Stimulated activated CD4-positive, alpha-beta T cell treated with anti-CD3 and anti-CD28 coated beads, Interleukin-1b, Interleukin-23, amount 100 ng/mL, for 1 hour (primary cell): Measurements from ENCODE around the gene ZNF175.

Experiments
- DNase-seq, 2 donors: peaks; one replicate each; pipeline ENCODE4 v3.0.0-alpha.2; 2020; ENCODE audit warnings: low read depth in 2 of 2

ZNF175 gene

DNA sequence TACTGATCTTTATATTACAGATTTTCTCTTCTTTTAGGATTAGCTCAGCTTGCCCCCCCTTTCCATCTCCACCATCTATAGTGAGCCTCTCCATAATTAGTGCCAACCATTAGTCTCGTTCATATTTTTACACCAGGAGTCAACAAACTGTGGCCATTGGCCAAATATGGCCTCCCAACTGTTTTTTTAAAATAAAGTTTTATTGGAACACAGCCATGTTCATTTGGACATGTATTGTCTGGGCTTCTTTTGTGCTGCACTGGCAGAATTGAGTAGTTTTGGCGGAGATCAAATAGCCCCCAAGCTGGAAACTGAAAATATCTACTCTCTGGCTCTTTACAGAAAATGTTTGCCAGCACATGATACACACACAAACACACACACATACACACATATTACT, 18.4 kb downstream of the ZNF175 start:
- DNase-seq = no peak

GRCh38 chr19:51590441-51590840, 19.4 kb downstream of the ZNF175 start:
- no peak for DNase-seq

DNA sequence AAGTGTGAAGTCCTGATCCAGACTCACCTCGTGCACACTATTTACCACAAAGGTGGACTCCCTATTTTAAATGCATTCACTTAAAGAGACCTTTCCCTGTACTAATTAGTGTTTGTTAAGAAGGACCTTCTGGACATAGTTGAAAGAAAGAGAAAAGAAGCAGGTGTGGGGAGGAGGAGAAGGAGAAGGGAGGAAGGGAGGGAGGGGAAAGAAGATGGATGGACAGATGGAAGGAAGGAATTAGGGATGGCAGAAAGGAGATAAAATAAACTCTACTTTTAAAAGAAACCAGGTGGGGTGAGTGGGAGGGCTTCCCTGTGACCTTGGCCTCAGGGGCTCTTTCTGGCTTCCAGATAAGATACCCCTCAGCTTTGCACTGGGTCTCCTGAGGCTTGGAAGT, 21.4 kb downstream of the ZNF175 start:
- DNase-seq = no peak

DNA sequence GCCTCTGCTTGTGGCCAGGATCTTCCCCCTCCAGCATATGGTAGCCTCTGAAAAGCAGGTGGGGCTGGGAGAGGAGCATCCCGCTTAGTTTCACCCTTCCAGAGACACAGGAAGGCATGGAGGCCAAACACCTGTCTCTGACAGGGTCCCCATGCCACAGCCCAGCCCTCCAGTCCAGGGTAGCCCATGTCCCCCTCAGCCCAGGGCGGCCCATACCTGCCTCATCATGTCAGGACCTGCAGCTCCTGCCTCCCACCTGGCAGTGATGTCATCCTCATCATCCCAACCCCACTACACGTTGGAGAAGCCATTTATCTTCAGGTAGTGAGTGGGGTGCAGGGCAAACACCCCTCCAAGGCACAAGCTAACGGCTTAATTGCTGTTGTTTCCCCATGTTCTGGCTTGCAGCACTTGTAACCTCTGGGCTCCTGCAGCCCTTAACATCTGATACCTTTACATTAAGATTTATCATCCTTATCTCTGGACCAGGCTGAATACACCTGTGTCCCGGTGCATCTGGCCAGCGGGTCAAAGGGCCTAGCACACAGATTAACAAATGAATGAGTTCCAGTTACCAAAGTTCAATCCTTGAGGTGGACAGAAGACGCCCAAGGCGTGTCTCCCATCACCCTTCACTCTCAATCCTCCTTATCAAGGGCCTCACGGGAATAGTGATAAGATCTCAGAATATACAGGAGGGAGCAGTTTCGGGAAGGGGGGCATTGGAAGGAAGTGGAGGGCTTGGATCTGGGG, 22.2 kb downstream of the ZNF175 start:
- DNase-seq = no peak

DNA sequence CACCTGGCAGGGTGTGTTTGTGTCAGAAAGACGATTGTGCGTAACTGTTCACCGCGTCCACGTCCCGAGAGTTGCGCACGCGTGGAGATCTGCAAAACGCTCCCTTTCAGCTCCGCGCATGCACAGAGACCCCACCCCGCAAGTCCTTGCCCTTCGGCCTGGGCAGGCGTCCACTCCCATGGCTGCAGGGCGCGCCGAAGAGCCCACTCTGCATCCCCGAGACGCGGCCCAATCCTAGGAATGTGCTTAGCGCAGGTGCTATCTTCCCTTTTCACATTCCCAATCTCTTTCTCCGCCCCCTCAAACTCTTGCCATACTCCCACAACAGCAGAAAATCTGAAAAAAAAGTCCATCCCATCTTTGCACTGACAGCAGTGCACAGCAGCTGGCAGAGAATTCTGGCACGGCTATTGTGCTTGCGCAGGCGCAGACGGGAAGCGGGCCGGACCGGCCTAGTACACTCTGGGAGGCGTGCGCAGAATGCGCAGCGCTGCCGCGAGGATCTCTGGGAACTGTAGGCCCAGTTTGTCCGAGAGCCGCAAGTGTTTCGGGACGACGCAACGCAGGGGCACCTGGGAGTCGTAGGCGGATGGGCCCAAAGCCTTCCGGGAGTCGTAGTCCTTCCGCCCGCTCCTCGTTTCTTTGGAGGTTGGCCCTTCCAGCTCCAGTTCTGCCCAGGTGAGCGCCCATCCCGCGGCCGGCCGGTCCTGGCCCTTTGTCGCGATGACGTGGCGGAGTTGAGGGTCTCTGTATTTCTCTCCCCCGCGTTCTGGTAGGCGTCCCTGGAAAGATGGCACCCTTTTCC, 23.1 kb downstream of the ZNF175 start:
- peak; percentile 84 to 90 for DNase-seq

DNA sequence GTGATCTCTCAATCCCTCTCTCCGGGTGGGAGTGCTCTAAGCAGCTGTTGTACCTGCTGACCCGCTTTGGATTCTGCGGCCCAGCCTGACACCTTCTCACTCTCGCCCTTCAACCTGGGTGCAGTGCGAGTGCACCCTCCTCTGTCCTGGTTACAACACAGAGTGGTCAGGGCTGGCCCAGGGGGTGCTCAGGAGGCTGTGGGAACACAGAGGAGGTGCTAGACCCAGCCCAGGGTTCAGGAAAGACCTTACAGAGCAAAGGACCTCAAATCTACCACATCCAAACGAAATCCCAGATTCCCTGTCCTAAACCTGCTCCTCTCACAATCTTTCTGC, 23.7 kb downstream of the ZNF175 start:
- DNase-seq = no peak

GRCh38 chr19:51595190-51596175, 24.4 kb downstream of the ZNF175 start:
- DNase-seq = no peak

DNA sequence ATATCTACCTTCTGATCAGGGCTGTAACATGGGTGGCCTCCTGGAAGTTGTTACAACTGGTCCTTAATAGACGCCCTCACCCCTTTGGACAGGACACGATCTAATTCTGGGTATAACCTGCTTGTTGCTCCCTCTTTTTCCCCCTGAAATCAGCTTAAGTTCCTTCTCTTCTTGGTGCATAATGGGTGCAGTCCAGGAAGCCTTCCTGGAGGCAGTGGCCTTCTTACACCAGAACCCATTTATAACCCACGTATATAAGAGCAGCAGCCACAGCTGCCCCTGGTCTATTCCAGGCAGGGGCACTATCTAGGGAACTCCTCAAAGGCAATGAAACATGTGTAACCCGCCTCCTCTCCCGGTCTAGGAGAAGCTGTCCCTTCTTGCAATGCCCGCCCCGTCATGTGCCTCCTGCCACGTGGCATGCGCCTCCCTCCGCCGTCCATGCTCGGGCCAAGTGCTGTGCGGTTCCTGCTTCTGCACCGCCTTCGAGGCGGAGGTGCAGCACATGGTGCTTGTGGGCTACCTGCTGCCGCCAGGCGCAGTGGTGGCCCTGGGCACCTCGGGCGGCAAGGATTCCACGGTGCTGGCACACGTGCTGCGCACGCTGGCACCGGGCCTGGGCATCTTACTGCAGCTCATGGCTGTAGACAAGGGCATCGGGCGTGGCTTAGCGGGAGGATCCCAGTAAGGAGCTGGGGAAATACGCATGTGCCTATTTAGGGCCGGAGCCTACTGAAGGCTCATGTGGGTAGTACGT, 27.3 kb downstream of the ZNF175 start:
- DNase-seq = no peak

GRCh38 chr19:51599084-51599483, 28.0 kb downstream of the ZNF175 start:
- DNase-seq = no peak

GRCh38 chr19:51600940-51601580, 30.0 kb downstream of the ZNF175 start:
- no peak for DNase-seq

- no peak for DNase-seq
Measured at GRCh38 chr19:51602189-51602854, 31.2 kb downstream of the ZNF175 start.

DNA sequence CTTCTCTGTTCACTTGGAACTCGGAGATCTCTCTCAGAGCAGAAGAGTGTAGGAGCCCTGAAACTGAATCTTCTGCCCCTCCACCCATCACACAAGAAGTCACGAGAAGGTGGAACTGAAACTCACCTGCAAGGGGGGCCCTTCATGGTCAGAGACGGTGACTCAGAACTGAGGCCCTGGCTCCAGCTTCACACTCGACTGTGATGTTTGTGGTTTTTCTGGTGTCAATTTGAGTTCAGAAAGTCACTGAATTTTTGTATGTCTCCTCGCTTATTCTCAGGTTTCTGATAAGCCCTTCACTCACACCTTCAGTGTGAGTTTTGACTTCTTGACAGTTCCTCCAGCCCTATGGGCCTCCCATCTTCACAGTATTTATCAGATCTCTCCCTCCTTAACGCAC, 36.0 kb downstream of the ZNF175 start:
- no peak for DNase-seq

GRCh38 chr19:51607920-51608562, 37.0 kb downstream of the ZNF175 start:
- DNase-seq = peak in 1 of 2 donors; percentile 31

DNA sequence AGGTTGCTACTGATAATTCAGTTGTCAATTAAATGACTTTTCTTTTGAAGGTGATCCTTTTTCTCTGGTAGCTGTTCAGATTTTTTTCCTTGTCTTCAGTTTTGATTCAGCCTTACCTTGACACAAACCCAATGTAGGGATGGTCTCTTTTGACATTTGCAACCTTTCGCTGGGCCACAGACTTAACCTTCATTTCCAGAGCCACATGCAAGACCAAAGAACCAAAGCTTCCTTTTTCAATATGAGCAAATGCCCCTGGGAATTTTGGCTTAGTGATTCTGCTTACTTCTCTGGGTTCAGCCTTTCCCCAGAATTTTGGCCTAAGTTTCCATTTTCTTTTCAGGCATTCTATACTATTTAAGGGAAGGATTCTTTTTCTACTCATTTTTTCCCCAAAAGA, 39.5 kb downstream of the ZNF175 start:
- no peak for DNase-seq

GRCh38 chr19:51614789-51615188, 43.7 kb downstream of the ZNF175 start:
- DNase-seq = no peak

DNA sequence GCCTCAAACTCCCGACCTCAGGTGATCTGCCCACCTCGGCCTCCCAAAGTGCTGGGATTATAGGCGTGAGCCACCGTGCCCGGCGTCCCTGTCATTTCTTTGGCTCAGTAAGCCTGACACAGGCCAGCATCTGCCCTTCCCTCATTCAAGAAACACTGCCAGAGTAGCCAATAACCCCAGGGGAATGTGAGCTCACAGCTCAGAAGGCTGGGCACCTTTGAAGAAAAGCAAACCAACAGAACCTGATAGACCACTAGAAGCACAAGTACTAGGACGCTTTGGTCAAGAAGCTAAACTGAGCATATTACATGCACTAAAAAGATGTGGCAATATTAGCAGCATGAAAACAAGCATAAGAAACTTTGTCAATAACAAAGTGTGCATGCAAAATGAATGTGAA, 44.9 kb downstream of the ZNF175 start:
- no peak for DNase-seq

DNA sequence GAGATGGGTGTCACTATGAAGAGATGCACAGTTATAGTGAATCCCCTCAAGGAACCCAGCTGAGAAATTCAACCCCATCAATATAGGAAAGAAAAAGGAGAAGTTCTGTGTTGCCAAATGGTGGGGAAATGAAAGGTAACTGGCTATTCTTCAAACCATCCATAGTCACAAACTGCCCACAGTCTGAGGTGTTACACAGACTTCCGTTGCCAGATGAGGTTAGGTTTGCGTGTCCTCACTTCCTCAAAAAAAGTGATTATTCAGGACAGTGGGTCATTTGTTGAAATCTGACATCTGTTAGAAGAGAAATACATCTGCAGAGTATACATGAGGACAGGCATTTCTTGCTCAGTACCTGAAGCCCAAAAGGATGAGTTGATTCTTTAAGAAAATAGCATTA, 50.1 kb downstream of the ZNF175 start:
- no peak for DNase-seq

DNA sequence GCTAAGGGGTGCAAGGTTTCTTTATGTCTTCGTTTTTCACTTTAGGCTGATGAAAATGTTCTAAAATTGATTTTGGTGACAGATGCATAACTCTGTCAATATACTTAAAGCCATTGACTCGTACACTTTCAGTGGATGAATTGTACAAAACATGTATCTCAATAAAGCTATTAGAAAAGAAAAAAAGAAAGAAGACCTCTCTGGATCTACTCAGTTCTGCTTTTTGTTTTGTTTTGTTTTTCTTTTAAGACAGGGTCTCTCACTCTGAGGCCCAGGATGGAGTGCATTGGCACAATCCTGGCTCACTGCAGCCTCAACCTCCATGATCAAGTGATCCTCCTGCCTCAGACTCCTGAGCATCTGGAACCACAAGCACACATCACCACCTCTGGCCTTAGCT, 55.6 kb downstream of the ZNF175 start:
- DNase-seq = no peak

DNA sequence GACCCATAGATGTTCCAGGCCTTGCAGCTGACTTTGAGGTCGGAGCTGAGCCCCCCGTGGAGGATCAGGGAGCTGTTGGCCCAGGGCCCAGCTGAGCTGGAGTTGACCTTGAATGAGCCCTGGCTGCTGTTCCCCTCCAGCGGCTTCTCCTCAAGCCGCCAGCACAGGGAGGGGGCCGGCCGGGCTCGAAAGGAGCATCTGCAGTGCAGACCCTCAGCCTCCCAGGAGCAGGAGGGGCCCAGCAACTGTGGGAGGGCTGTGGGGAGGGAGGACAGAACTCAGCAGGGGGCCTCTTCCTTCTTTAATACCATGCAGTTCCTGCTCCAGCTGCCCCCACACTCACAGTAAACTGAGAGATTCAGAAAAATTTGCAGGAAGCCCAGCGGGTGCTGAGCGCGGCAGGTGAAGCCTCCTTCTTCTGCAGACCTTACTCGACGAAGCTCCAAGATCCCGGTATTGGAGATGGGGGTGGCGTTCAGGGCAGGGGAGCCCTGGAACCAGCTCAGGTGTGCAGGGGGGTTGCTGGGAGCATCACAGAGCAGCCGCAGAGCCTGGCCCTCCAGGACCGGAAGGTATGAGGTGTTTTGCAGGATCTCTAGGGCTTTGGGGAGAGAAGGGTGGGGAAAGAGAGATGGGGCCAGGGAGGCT, 56.5 kb downstream of the ZNF175 start:
- DNase-seq = no peak
